K562 (cell line): ENCODE data around the gene CACNA2D3. TPM values are rescaled to one million over a fixed set of nuclear protein-coding genes. Genes with fewer than 3 reads are reported as not detected.

ENCODE experiments used
- ATAC-seq: fragments of 200-7000 bp; cut with Tn5 transposase; 3 replicates; pipeline ENCODE4 v1.9.1; 2020; ENCODE audit warnings: moderate library complexity
- BruUV-seq: library from RNA; stranded (reverse); fragments of 400-500 nt; replicated peaks from 2 replicates; lab custom pipeline; 2021; lab: Mats Ljungman, UMichigan
- CTCF ChIA-PET: fragments of 300-600 bp; formaldehyde crosslinking; extraction: SDS; loops from one replicate; lab custom pipeline; 2021; ENCODE audit warnings: low intra/inter-chr PET ratio; lab: Yijun Ruan, JAX
- POLR2A ChIA-PET: fragments of 300-600, 350-650 bp; sonication (Branson Sonifier 250); formaldehyde crosslinking; extraction: SDS; loops from one replicate; lab custom pipeline; 2021; ENCODE audit warnings: antibody characterized with exemption, inconsistent platforms; lab: Yijun Ruan, JAX
- DNase-seq, 4 experiments: peaks; one replicate each; pipeline versions ENCODE4 v3.0.0 to v3.0.0-alpha.2; 2011 to 2018; ENCODE audit warnings: low spot score in 3 of 4, mixed read lengths in 3 of 4; ENCODE audit errors: extremely low read depth in 1 of 4
- FAIRE-seq: peaks from 2 replicates; lab custom pipeline; 2011; peaks lifted over from hg19 to GRCh38; lab: Jason Lieb, UNC
- H2AFZ ChIP-seq: 2 replicates; pipeline ENCODE4 v1.6.0; 2011; ENCODE audit warnings: low read depth, low read length, control low read depth, inconsistent platforms
- H3K27ac ChIP-seq: fragments of 200-600 bp; 3 replicates; pipeline ENCODE4 v1.8.0; 2011; ENCODE audit warnings: low read depth, mild to moderate bottlenecking, control low read depth, inconsistent platforms, low read length, moderate library complexity, mixed read lengths; ENCODE audit errors: extremely low read depth
- H3K27me3 ChIP-seq, 2 experiments: fragments of 300-600 bp in 1 of 2; 2 replicates in 1 of 2; 3 replicates in 1 of 2; pipeline versions ENCODE4 v1.6.0 to v1.8.0; 2011; ENCODE audit warnings: inconsistent platforms in 2 of 2, low read length in 2 of 2, mild to moderate bottlenecking in 1 of 2, mixed read lengths in 1 of 2, moderate library complexity in 1 of 2; ENCODE audit not compliant: control insufficient read depth in 2 of 2, insufficient read depth in 2 of 2
- H3K36me3 ChIP-seq: fragments of 300-600 bp; 3 replicates; pipeline ENCODE4 v1.8.0; 2011; ENCODE audit warnings: mild to moderate bottlenecking, low read length, inconsistent platforms; ENCODE audit not compliant: control insufficient read depth, insufficient read depth
- H3K4me1 ChIP-seq, 2 experiments: fragments of 200-600 bp in 1 of 2; replicated peaks in 1 of 2; 2 replicates in 1 of 2; 3 replicates in 1 of 2; pipeline versions ENCODE4 v1.5.1 to v1.8.0; 2011; ENCODE audit warnings: inconsistent platforms in 2 of 2, low read length in 2 of 2, mild to moderate bottlenecking in 1 of 2, mixed read lengths in 1 of 2, moderate library complexity in 1 of 2; ENCODE audit not compliant: control insufficient read depth in 2 of 2, insufficient read depth in 2 of 2
- H3K4me2 ChIP-seq: 2 replicates; pipeline ENCODE4 v1.6.1; 2011; ENCODE audit warnings: low read length, control low read depth, inconsistent platforms, mixed read lengths; ENCODE audit not compliant: insufficient read depth
- H3K4me3 ChIP-seq: fragments of 200-600 bp; sonication (generic), shearing (Covaris generic); 2 replicates; pipeline ENCODE4 v1.5.1; 2016; ENCODE audit warnings: control low read depth, inconsistent platforms
- H3K79me2 ChIP-seq: fragments of 200-600 bp; 3 replicates; pipeline ENCODE4 v1.8.0; 2011; ENCODE audit warnings: low read length, inconsistent platforms; ENCODE audit not compliant: control insufficient read depth, insufficient read depth
- H3K9ac ChIP-seq, 2 experiments: 2 replicates each; pipeline versions ENCODE4 v1.6.0 to v1.6.1; 2011; ENCODE audit warnings: low read depth in 2 of 2, low read length in 2 of 2, control low read depth in 1 of 2, inconsistent platforms in 1 of 2, mild to moderate bottlenecking in 1 of 2, mixed read lengths in 1 of 2; ENCODE audit not compliant: insufficient read depth in 1 of 2
- H3K9me1 ChIP-seq: one replicate; pipeline ENCODE4 v1.6.0; 2011; ENCODE audit warnings: inconsistent platforms, mild to moderate bottlenecking, low read length, moderate library complexity; ENCODE audit not compliant: control insufficient read depth, insufficient read depth
- H3K9me3 ChIP-seq: replicated peaks from 2 replicates; pipeline ENCODE4 v1.5.1; 2011; ENCODE audit warnings: low read depth, low read length, inconsistent platforms; ENCODE audit not compliant: control insufficient read depth, insufficient read depth
- H4K20me1 ChIP-seq: replicated peaks from 2 replicates; pipeline ENCODE4 v1.6.1; 2011; ENCODE audit warnings: low read length, inconsistent platforms, mixed read lengths; ENCODE audit not compliant: control insufficient read depth, insufficient read depth
- BACH1 ChIP-seq: fragments of 200-800 bp; sonication (Bioruptor generic); IDR thresholded peaks from 2 replicates; pipeline ENCODE4 v1.6.1; 2016; ENCODE audit warnings: missing genetic modification characterization, missing compliant biosample characterization
- HDGF ChIP-seq: fragments of 450-650 bp; IDR thresholded peaks from 2 replicates; pipeline ENCODE4 v1.6.1; 2016
- KDM1A ChIP-seq, 2 experiments: fragments of 450-650 bp; IDR thresholded peaks; 2 replicates each; pipeline ENCODE4 v1.6.1; 2016; ENCODE audit warnings: mild to moderate bottlenecking in 2 of 2
- KLF1 ChIP-seq: fragments of 450-650 bp; IDR thresholded peaks from 2 replicates; pipeline ENCODE4 v1.6.1; 2016; ENCODE audit warnings: missing genetic modification characterization, missing compliant biosample characterization
- NR1H2 ChIP-seq: sonication (generic); formaldehyde crosslinking; IDR thresholded peaks from 2 replicates; pipeline ENCODE4 v1.4.0; 2020; ENCODE audit warnings: mild to moderate bottlenecking, missing genetic modification reagents
- NR2C1 ChIP-seq, 2 experiments: fragments of 450-650 bp; IDR thresholded peaks; 2 replicates each; pipeline ENCODE4 v1.6.1; 2017; ENCODE audit warnings: mild to moderate bottlenecking in 2 of 2, antibody characterized with exemption in 1 of 2, inconsistent platforms in 1 of 2, missing compliant biosample characterization in 1 of 2, missing genetic modification characterization in 1 of 2
- SMAD4 ChIP-seq: fragments of 250-450 bp; sonication (Bioruptor Pico); conservative IDR thresholded peaks from 2 replicates; pipeline ENCODE4 v1.8.0; 2021; ENCODE audit warnings: inconsistent platforms, mild to moderate bottlenecking, moderate library complexity
- ZBTB49 ChIP-seq: sonication (generic); formaldehyde crosslinking; IDR thresholded peaks from 2 replicates; pipeline ENCODE4 v1.8.0; 2022; ENCODE audit warnings: missing genetic modification reagents, mild to moderate bottlenecking, borderline replicate concordance
- ZNF165 ChIP-seq: fragments of 250-450 bp; sonication (Bioruptor Pico); IDR thresholded peaks from 2 replicates; pipeline ENCODE4 v1.4.0; 2020; ENCODE audit warnings: borderline replicate concordance
- ZNF217 ChIP-seq: sonication (generic); formaldehyde crosslinking; IDR thresholded peaks from 2 replicates; pipeline ENCODE4 v1.8.0; 2022; ENCODE audit warnings: mild to moderate bottlenecking, missing genetic modification reagents
- ZNF23 ChIP-seq: fragments of 250-450 bp; sonication (Bioruptor Pico); IDR thresholded peaks from 2 replicates; pipeline ENCODE4 v1.4.0; 2020; ENCODE audit warnings: mild to moderate bottlenecking
- ZNF695 ChIP-seq: fragments of 450-650 bp; formaldehyde crosslinking; IDR thresholded peaks from 2 replicates; pipeline ENCODE4 v1.4.0; 2020; ENCODE audit warnings: mild to moderate bottlenecking, moderate library complexity
- WGBS: fragments of 100-300 bp; shearing (Covaris generic); methylation state at CpG from one replicate; pipeline ENCODE4 v1.1.6; 2016; ENCODE audit warnings: low coverage, mixed read lengths; ENCODE audit not compliant: insufficient coverage; ENCODE audit errors: missing lambda C conversion rate; 5-methylcytosine and 5-hydroxymethylcytosine counted together
- in situ Hi-C: fragments of 300-500 bp; cut with MboI; formaldehyde crosslinking; loops from 4 replicates; pipeline ENCODE4 v1.15.0; 2018; ENCODE audit warnings: inconsistent platforms, mixed read lengths
- intact Hi-C: fragments of 100-400 bp; cut with micrococcal nuclease; formaldehyde crosslinking; loops from 2 replicates; pipeline ENCODE4 v1.14.2; 2022
- polyA plus RNA-seq, 8 experiments: library from polyadenylated mRNA; depleted of rRNA in 4 of 8; stranded (reverse) in 5 of 8; unstranded in 3 of 8; fragments of >200 nt; fragmentation: Nextera tagmentation in 2 of 8; fragmentation: Illumina TruSeq in 1 of 8; extraction: Ambion mirVana in 2 of 8; extraction: Trizol in 1 of 8; gene quantifications; 2 replicates each; pipeline versions ENCODE4 v1.2.1 to v1.2.3, GENCODE V29; 2011 to 2014; ENCODE audit warnings: inconsistent platforms in 1 of 8, missing spikeins in 1 of 8
- total RNA-seq, 7 experiments: library from RNA; depleted of rRNA in 6 of 7; stranded (reverse); fragments of >200 nt in 6 of 7; fragmentation: Illumina TruSeq in 2 of 7; extraction: Trizol in 2 of 7; gene quantifications; 2 replicates each; pipeline versions ENCODE4 v1.2.1 to v1.2.3, GENCODE V29; 2011 to 2021; ENCODE audit warnings: low replicate concordance in 1 of 7

Gene CACNA2D3
- total and polyA plus RNA-seq, 9 of the 15 experiments (the other 6 are each of a cell fraction or from before 2014, with no cell fraction given): 0.01 TPM; not detected in 8

GRCh38 chr3:55036883-55037577, 914.7 kb downstream of the CACNA2D3 start:
- H3K9me3 ChIP-seq: no peaks in the 10 kb centered on the region
- in situ Hi-C loops: no loop called here
- CTCF ChIA-PET: no interaction called here

More at GRCh38 chr3:55036883-55037577, 914.7 kb downstream of the CACNA2D3 start:
- H3K79me2 ChIP-seq: no peaks in the 10 kb centered on the region
- TF ChIP-seq SMAD4 (CRISPR knock-in tag): no peak
- TF ChIP-seq BACH1 (tag): no peak
- TF ChIP-seq NR2C1 (IDR thresholded peaks at IDR 0.05): no peak
- TF ChIP-seq NR2C1 (tag; IDR thresholded peaks at IDR 0.05): no peak
- TF ChIP-seq KDM1A (IDR thresholded peaks at IDR 0.05): no peak
- TF ChIP-seq ZNF23: no peak
- TF ChIP-seq ZNF217 (CRISPR knock-in tag): no peak
- no peak for TF ChIP-seq NR1H2
- TF ChIP-seq ZBTB49 (CRISPR knock-in tag): no peak
- TF ChIP-seq ZNF165: no peak
- TF ChIP-seq HDGF: no peak
- TF ChIP-seq ZNF695 (CRISPR knock-in tag): no peak
- no peak for TF ChIP-seq KLF1 (tag)
- H3K4me3 ChIP-seq: no peak overlapping the region
- H3K9ac ChIP-seq: no peak overlapping the region
- 0% methylated on average over 5 of the region's 5 CpGs for WGBS
- BruUV-seq: no TSS peak
- no peaks in the 10 kb centered on the region for H3K36me3 ChIP-seq
- DNase-seq (no peak), ATAC-seq (no peak), FAIRE-seq (no peak)
- POLR2A ChIA-PET: no interaction called here
- no peak overlapping the region for H3K4me2 ChIP-seq
- H3K4me1 ChIP-seq: no peaks in the 10 kb centered on the region
- no peaks in the 10 kb centered on the region for H4K20me1 ChIP-seq
- H3K27me3 ChIP-seq: no peaks in the 10 kb centered on the region
- H2AFZ ChIP-seq: no peak overlapping the region
- H3K27ac ChIP-seq: no peak overlapping the region
- intact Hi-C loops: no loop called here
- H3K9me1 ChIP-seq: no peaks in the 10 kb centered on the region
